HEK293 (cell line): ENCODE results near the gene ZBTB17.

Source experiments
- CTCF ChIA-PET: fragments of 350-600 bp; formaldehyde crosslinking; extraction: SDS; loops from one replicate; lab custom pipeline; 2021; ENCODE audit warnings: antibody characterized with exemption; lab: Yijun Ruan, JAX
- POLR2A ChIA-PET: fragments of 300-600 bp; formaldehyde crosslinking; extraction: SDS; loops from one replicate; lab custom pipeline; 2020; ENCODE audit warnings: antibody characterized with exemption, inconsistent platforms; lab: Yijun Ruan, JAX
- H3K27ac ChIP-seq: fragments of 200-500 bp; sonication (Bioruptor generic); 2 replicates; pipeline ENCODE4 v1.5.1; 2014; ENCODE audit warnings: low read depth, low read length, control low read depth, inconsistent platforms; ENCODE audit errors: extremely low read depth
- H3K36me3 ChIP-seq, 2 experiments: fragments of 200-500 bp in 1 of 2; sonication (Bioruptor generic) in 1 of 2; 1 replicate in 1 of 2; 2 replicates in 1 of 2; pipeline ENCODE4 v1.5.1; 2014 to 2017; ENCODE audit warnings: inconsistent platforms in 2 of 2, low read length in 2 of 2; ENCODE audit not compliant: control insufficient read depth in 2 of 2, insufficient read depth in 1 of 2
- H3K4me1 ChIP-seq: fragments of 200-500 bp; sonication (Bioruptor generic); 2 replicates; pipeline ENCODE4 v1.5.1; 2014; ENCODE audit warnings: mild to moderate bottlenecking, low read length, inconsistent platforms; ENCODE audit not compliant: control insufficient read depth, insufficient read depth
- H3K4me3 ChIP-seq: 2 replicates; pipeline ENCODE4 v1.5.1; 2011; ENCODE audit warnings: low read depth, mild to moderate bottlenecking, control low read depth, low read length, moderate library complexity
- H3K9me3 ChIP-seq: fragments of 200-500 bp; sonication (Bioruptor generic); 2 replicates; pipeline ENCODE4 v1.5.1; 2014; ENCODE audit warnings: low read depth, low read length, inconsistent platforms; ENCODE audit not compliant: control insufficient read depth, insufficient read depth
- GLIS1 ChIP-seq: fragments of 450-650 bp; formaldehyde crosslinking; IDR thresholded peaks from 2 replicates; pipeline ENCODE4 v1.5.1; 2016; ENCODE audit warnings: missing biosample characterization, missing genetic modification characterization
- MZF1 ChIP-seq: fragments of 450-650 bp; formaldehyde crosslinking; IDR thresholded peaks from 2 replicates; pipeline ENCODE4 v1.5.1; 2017; ENCODE audit warnings: missing biosample characterization, missing genetic modification characterization, borderline replicate concordance
- OSR2 ChIP-seq: fragments of 450-650 bp; formaldehyde crosslinking; IDR thresholded peaks from 2 replicates; pipeline ENCODE4 v1.5.1; 2016; ENCODE audit warnings: missing biosample characterization, missing genetic modification characterization
- RBAK ChIP-seq: fragments of 450-650 bp; formaldehyde crosslinking; IDR thresholded peaks from 2 replicates; pipeline ENCODE4 v1.5.1; 2016; ENCODE audit warnings: missing biosample characterization, missing genetic modification characterization
- ZIC2 ChIP-seq: fragments of 450-650 bp; formaldehyde crosslinking; IDR thresholded peaks from 2 replicates; pipeline ENCODE4 v1.5.1; 2016; ENCODE audit warnings: missing biosample characterization, missing genetic modification characterization
- ZNF174 ChIP-seq: fragments of 450-650 bp; formaldehyde crosslinking; IDR thresholded peaks from 2 replicates; pipeline ENCODE4 v1.5.0; 2017; ENCODE audit warnings: missing biosample characterization, mild to moderate bottlenecking, missing genetic modification characterization
- ZNF341 ChIP-seq: fragments of 450-650 bp; formaldehyde crosslinking; IDR thresholded peaks from 2 replicates; pipeline ENCODE4; 2016; ENCODE audit warnings: low read depth, missing biosample characterization, missing genetic modification characterization
- ZNF354C ChIP-seq: fragments of 450-650 bp; formaldehyde crosslinking; IDR thresholded peaks from 2 replicates; pipeline ENCODE4 v1.5.1; 2016; ENCODE audit warnings: missing biosample characterization, missing genetic modification characterization, low read depth, borderline replicate concordance
- ZNF391 ChIP-seq: fragments of 450-650 bp; formaldehyde crosslinking; IDR thresholded peaks from 2 replicates; pipeline ENCODE4 v1.5.1; 2016; ENCODE audit warnings: low read depth, missing biosample characterization, missing genetic modification characterization, borderline replicate concordance
- ZNF473 ChIP-seq: fragments of 450-650 bp; formaldehyde crosslinking; IDR thresholded peaks from 2 replicates; pipeline ENCODE4 v1.5.1; 2017; ENCODE audit warnings: missing biosample characterization, missing genetic modification characterization
- ZNF544 ChIP-seq: fragments of 450-650 bp; formaldehyde crosslinking; IDR thresholded peaks from 2 replicates; pipeline ENCODE4 v1.5.0; 2017; ENCODE audit warnings: missing biosample characterization, missing genetic modification characterization
- TF ChIP-seq, protein P1 (sequence below): fragments of 450-650 bp; formaldehyde crosslinking; IDR thresholded peaks from 2 replicates; pipeline ENCODE4 v1.5.1; 2016; ENCODE audit warnings: missing biosample characterization, missing genetic modification characterization
- TF ChIP-seq, protein P2 (sequence below): fragments of 450-650 bp; formaldehyde crosslinking; IDR thresholded peaks from 2 replicates; pipeline ENCODE4 v1.5.1; 2016; ENCODE audit warnings: missing biosample characterization, missing genetic modification characterization
- TF ChIP-seq, protein P3 (sequence below): fragments of 450-650 bp; formaldehyde crosslinking; IDR thresholded peaks from 2 replicates; pipeline ENCODE4 v1.5.1; 2016; ENCODE audit warnings: missing biosample characterization, missing genetic modification characterization
- TF ChIP-seq, protein P4 (sequence below): fragments of 450-650 bp; formaldehyde crosslinking; IDR thresholded peaks from 2 replicates; pipeline ENCODE4 v1.5.1; 2016; ENCODE audit warnings: missing biosample characterization, missing genetic modification characterization
- TF ChIP-seq, protein P5 (sequence below): fragments of 450-650 bp; formaldehyde crosslinking; IDR thresholded peaks from 2 replicates; pipeline ENCODE4 v1.5.1; 2017; ENCODE audit warnings: missing biosample characterization, missing genetic modification characterization

Gene ZBTB17

DNA sequence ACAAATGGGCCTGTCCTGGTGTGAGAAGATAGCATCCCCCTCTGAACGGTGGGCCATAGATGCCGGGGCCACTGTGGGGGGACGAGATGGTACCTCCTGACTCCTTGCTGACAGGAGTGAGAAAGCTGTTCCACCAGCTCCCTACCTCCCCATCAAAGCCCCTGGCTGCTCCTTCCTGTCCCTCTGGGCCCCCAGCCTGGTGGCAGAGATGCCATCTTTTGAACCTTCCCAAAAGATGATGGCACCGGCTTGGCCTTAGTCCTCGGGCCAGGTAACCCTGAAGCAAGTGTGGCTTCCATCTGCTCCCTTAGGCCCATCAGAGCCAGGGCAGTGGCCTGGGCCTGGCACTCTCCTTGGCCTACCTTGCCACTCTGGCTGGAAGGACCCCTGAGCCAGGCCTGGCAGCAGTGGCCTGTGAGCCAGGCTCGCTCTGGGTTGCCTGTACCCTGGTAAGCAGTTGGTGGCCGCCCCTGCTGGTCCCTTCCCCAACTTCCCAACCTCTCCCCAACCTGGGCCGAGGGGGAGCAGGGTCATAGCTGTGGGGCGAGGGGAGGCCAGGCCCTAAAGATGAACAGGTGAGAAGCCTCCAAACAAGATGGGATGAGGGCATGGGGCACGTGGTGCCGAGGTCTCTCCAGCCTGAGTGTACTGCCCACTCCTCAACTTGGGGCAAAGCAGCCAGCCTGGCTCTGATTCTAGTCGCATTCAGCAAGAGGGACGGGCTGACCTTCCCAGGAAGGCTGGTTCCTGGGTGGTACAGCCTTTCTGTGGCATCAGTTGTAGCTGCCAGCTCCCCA lies 34.7 kb downstream of the ZBTB17 start:
- 0 out of 2 replicates have a peak overlapping the region, but pooled peaks have one; percentile 16 for H3K27ac ChIP-seq
- no peaks in the 10 kb centered on the region for H3K9me3 ChIP-seq
- peaks cover 5 to 99% of the 10 kb centered on the region in 2 experiments; a peak in 2 of 3 replicates for H3K36me3 ChIP-seq
- no peaks in the 10 kb centered on the region for H3K4me1 ChIP-seq
- CTCF ChIA-PET = interaction anchor here (0.6 kb wide), 1 partner anchor 129 kb away, joined by 3 read pairs; no protein-coding TSS in a partner anchor
- POLR2A ChIA-PET = interaction anchor here (1.1 kb wide), 1 partner anchor 150 kb away, joined by 3 read pairs; no protein-coding TSS in a partner anchor
- TF ChIP-seq, protein P1, sequence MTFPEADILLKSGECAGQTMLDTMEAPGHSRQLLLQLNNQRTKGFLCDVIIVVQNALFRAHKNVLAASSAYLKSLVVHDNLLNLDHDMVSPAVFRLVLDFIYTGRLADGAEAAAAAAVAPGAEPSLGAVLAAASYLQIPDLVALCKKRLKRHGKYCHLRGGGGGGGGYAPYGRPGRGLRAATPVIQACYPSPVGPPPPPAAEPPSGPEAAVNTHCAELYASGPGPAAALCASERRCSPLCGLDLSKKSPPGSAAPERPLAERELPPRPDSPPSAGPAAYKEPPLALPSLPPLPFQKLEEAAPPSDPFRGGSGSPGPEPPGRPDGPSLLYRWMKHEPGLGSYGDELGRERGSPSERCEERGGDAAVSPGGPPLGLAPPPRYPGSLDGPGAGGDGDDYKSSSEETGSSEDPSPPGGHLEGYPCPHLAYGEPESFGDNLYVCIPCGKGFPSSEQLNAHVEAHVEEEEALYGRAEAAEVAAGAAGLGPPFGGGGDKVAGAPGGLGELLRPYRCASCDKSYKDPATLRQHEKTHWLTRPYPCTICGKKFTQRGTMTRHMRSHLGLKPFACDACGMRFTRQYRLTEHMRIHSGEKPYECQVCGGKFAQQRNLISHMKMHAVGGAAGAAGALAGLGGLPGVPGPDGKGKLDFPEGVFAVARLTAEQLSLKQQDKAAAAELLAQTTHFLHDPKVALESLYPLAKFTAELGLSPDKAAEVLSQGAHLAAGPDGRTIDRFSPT (tag by site-specific recombination) = peak; percentile 19; the same call in 1 of the 2 replicates
- TF ChIP-seq, protein P2, sequence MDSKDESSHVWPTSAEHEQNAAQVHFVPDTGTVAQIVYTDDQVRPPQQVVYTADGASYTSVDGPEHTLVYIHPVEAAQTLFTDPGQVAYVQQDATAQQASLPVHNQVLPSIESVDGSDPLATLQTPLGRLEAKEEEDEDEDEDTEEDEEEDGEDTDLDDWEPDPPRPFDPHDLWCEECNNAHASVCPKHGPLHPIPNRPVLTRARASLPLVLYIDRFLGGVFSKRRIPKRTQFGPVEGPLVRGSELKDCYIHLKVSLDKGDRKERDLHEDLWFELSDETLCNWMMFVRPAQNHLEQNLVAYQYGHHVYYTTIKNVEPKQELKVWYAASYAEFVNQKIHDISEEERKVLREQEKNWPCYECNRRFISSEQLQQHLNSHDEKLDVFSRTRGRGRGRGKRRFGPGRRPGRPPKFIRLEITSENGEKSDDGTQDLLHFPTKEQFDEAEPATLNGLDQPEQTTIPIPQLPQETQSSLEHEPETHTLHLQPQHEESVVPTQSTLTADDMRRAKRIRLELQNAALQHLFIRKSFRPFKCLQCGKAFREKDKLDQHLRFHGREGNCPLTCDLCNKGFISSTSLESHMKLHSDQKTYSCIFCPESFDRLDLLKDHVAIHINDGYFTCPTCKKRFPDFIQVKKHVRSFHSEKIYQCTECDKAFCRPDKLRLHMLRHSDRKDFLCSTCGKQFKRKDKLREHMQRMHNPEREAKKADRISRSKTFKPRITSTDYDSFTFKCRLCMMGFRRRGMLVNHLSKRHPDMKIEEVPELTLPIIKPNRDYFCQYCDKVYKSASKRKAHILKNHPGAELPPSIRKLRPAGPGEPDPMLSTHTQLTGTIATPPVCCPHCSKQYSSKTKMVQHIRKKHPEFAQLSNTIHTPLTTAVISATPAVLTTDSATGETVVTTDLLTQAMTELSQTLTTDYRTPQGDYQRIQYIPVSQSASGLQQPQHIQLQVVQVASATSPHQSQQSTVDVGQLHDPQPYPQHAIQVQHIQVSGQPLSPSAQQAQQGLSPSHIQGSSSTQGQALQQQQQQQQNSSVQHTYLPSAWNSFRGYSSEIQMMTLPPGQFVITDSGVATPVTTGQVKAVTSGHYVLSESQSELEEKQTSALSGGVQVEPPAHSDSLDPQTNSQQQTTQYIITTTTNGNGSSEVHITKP (tag by site-specific recombination) = 0 out of 2 replicates have a peak, but pooled peaks have one; percentile 14
- TF ChIP-seq RBAK (tag by site-specific recombination) = no peak
- 0 out of 2 replicates have a peak, but pooled peaks have one; percentile 3 for TF ChIP-seq OSR2 (tag by site-specific recombination)
- peak; percentile 84 for TF ChIP-seq ZNF341 (tag by site-specific recombination)
- TF ChIP-seq, all 188 proteins: peak for 4
- H3K4me3 ChIP-seq = no peak overlapping the region

DNA sequence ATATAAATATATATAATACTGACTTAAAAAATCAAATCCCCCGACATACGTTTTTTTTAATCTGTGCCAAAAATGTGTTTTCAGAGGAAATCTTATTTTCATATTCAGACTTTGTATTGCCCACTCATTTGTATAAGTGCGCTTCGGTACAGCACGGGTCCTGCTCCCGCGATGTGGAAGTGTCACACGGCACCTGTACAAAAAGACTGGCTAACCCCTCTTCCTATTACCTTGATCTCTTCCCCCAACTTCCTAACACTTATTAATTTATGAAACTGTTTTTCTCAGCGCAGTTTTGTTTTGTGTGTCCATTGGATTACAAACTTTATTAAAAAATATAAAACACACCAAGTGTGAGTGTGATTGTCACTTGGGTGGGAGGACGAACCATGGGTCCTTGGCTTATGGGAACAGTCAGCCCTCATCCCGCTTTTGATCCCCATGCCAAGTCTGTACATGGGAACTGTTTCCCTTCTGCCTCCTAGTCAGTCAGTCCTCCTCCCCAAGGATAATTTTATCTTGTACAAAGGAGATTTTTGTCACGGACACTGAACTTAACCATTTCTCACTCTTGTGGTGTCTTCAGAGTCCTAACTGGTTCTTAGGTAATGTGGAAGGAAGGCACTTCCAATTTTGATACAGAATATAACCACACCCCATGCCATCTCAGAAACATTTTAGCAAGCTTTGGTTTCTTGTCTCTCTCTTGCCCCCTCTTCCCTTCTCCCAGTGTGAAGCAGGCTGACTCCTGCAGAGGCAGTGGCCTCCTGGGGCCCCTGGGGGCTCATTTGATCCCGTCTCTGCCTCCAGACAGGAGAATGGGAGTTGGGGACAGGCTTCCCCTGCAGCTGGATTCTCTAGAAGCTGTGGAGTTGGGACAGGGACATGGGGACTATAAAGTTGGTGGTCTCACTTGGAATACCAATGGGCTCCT lies 35.5 kb downstream of the ZBTB17 start:
- Histone ChIP-seq H3K9me3 (no peaks in the 10 kb centered on the region), H3K36me3 (peaks cover 7 to 99% of the 10 kb centered on the region in 2 experiments; a peak in 2 of 3 replicates), H3K4me3 (no peak overlapping the region), H3K27ac (no peak overlapping the region), H3K4me1 (no peaks in the 10 kb centered on the region)
- CTCF ChIA-PET = interaction anchor here (0.6 kb wide), 1 partner anchor 128 kb away, joined by 3 read pairs; no protein-coding TSS in a partner anchor
- POLR2A ChIA-PET = interaction anchor here (0.6 kb wide), 1 partner anchor 104 kb away, joined by 8 read pairs; no protein-coding TSS in a partner anchor
- TF ChIP-seq, protein P3, sequence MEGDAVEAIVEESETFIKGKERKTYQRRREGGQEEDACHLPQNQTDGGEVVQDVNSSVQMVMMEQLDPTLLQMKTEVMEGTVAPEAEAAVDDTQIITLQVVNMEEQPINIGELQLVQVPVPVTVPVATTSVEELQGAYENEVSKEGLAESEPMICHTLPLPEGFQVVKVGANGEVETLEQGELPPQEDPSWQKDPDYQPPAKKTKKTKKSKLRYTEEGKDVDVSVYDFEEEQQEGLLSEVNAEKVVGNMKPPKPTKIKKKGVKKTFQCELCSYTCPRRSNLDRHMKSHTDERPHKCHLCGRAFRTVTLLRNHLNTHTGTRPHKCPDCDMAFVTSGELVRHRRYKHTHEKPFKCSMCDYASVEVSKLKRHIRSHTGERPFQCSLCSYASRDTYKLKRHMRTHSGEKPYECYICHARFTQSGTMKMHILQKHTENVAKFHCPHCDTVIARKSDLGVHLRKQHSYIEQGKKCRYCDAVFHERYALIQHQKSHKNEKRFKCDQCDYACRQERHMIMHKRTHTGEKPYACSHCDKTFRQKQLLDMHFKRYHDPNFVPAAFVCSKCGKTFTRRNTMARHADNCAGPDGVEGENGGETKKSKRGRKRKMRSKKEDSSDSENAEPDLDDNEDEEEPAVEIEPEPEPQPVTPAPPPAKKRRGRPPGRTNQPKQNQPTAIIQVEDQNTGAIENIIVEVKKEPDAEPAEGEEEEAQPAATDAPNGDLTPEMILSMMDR (tag by site-specific recombination) = no peak
- TF ChIP-seq ZNF391 (tag by site-specific recombination) (no peak), OSR2 (tag by site-specific recombination) (peak; percentile 59), ZNF354C (tag by site-specific recombination) (no peak), ZIC2 (tag by site-specific recombination) (peak; percentile 56), GLIS1 (tag by site-specific recombination) (peak; percentile 75), ZNF473 (tag by site-specific recombination) (no peak), ZNF174 (no peak), MZF1 (tag by site-specific recombination) (peak; percentile 41; the same call in 1 of the 2 replicates), ZNF544 (tag by site-specific recombination) (no peak)
- TF ChIP-seq, protein P4, sequence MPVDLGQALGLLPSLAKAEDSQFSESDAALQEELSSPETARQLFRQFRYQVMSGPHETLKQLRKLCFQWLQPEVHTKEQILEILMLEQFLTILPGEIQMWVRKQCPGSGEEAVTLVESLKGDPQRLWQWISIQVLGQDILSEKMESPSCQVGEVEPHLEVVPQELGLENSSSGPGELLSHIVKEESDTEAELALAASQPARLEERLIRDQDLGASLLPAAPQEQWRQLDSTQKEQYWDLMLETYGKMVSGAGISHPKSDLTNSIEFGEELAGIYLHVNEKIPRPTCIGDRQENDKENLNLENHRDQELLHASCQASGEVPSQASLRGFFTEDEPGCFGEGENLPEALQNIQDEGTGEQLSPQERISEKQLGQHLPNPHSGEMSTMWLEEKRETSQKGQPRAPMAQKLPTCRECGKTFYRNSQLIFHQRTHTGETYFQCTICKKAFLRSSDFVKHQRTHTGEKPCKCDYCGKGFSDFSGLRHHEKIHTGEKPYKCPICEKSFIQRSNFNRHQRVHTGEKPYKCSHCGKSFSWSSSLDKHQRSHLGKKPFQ = peak; percentile 31; the same call in 1 of the 2 replicates
- TF ChIP-seq, protein P5, sequence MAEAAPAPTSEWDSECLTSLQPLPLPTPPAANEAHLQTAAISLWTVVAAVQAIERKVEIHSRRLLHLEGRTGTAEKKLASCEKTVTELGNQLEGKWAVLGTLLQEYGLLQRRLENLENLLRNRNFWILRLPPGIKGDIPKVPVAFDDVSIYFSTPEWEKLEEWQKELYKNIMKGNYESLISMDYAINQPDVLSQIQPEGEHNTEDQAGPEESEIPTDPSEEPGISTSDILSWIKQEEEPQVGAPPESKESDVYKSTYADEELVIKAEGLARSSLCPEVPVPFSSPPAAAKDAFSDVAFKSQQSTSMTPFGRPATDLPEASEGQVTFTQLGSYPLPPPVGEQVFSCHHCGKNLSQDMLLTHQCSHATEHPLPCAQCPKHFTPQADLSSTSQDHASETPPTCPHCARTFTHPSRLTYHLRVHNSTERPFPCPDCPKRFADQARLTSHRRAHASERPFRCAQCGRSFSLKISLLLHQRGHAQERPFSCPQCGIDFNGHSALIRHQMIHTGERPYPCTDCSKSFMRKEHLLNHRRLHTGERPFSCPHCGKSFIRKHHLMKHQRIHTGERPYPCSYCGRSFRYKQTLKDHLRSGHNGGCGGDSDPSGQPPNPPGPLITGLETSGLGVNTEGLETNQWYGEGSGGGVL (tag by site-specific recombination) = no peak
